ENCODE results near the gene ADAT1.

Gene ADAT1

DNA sequence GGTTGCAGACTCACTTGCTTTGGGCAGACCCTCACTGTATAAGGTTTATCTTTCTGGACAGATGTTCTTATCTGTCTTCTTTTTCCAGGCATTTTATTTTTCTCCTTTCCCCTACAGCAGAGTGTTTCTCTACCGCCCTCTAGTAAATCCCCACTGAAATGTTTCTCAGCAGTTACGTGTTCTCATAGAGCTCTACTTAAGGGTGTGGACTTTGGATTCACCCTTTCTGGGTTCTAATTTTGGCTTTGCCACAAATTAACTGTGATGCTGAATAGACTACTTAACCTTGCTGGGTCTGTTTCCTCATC lies 2.0 kb downstream of the ADAT1 start:
- no peak overlapping the region for H3K4me3 ChIP-seq (replicated peaks; ENCODE audit: low read depth, low read length)
- TF ChIP-seq, protein P1, sequence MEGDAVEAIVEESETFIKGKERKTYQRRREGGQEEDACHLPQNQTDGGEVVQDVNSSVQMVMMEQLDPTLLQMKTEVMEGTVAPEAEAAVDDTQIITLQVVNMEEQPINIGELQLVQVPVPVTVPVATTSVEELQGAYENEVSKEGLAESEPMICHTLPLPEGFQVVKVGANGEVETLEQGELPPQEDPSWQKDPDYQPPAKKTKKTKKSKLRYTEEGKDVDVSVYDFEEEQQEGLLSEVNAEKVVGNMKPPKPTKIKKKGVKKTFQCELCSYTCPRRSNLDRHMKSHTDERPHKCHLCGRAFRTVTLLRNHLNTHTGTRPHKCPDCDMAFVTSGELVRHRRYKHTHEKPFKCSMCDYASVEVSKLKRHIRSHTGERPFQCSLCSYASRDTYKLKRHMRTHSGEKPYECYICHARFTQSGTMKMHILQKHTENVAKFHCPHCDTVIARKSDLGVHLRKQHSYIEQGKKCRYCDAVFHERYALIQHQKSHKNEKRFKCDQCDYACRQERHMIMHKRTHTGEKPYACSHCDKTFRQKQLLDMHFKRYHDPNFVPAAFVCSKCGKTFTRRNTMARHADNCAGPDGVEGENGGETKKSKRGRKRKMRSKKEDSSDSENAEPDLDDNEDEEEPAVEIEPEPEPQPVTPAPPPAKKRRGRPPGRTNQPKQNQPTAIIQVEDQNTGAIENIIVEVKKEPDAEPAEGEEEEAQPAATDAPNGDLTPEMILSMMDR (IDR thresholded peaks at IDR 0.05; ENCODE audit: low read length, missing control alignments) = peak; percentile 74
- peak; percentile 63 for DNase-seq (ENCODE audit: low read depth)

- TF ChIP-seq, protein P1 (IDR thresholded peaks at IDR 0.05; ENCODE audit: low read length, missing control alignments) = no peak
- H3K4me3 ChIP-seq (replicated peaks; ENCODE audit: low read depth, low read length) = no peak overlapping the region
- no peak for DNase-seq (ENCODE audit: low read depth)
Measured at GRCh38 chr16:75620326-75621169, 2.5 kb downstream of the ADAT1 start.

DNA sequence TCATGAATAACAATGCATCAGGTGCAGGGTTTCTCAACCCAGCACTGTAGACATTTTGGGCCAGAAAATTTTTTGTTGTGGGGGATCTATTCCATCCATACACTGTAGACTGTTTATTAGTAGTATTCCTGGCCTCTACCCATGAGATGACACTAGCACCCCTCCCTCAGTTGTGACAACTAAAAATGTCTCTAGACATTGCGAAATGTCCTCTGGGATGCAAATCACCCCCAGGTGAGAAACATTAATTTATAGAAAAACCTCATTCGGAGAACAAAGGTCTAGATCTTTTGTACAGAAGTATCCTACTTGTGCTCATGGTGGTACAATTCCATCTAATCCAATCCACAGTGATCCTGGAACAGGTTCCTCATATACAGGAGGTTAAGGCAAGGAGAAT lies 4.3 kb downstream of the ADAT1 start:
- no peak overlapping the region for H3K4me3 ChIP-seq (replicated peaks; ENCODE audit: low read depth, low read length)
- no peak for DNase-seq (ENCODE audit: low read depth)
- TF ChIP-seq, protein P1 (IDR thresholded peaks at IDR 0.05; ENCODE audit: low read length, missing control alignments) = no peak

DNA sequence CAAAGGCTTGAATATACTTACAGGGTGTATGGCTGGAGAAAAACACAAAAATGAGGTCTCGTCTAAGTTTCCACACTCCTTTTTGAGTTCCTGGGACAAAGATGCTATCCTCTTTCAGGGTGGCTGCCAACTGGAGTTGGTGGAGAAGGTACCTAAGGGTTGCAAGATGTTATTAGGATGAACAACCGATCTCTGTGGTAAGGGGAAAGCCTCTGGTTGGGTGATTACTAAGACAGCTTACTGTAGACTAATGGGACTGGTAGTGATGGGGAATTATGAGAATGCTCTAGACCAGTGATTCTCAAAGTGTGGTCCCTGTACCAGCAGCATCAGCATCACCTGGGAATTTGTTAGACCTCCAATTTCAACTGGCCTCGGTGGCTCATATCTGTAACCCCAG lies 6.0 kb downstream of the ADAT1 start:
- H3K4me3 ChIP-seq (replicated peaks; ENCODE audit: low read depth, low read length) = no peak overlapping the region
- TF ChIP-seq, protein P1 (IDR thresholded peaks at IDR 0.05; ENCODE audit: low read length, missing control alignments) = no peak
- DNase-seq (ENCODE audit: low read depth) = no peak

GRCh38 chr16:75616521-75617010 lies 6.5 kb downstream of the ADAT1 start:
- TF ChIP-seq, protein P1 (IDR thresholded peaks at IDR 0.05; ENCODE audit: low read length, missing control alignments) = no peak
- DNase-seq (ENCODE audit: low read depth) = no peak
- H3K4me3 ChIP-seq (replicated peaks; ENCODE audit: low read depth, low read length) = no peak overlapping the region

DNA sequence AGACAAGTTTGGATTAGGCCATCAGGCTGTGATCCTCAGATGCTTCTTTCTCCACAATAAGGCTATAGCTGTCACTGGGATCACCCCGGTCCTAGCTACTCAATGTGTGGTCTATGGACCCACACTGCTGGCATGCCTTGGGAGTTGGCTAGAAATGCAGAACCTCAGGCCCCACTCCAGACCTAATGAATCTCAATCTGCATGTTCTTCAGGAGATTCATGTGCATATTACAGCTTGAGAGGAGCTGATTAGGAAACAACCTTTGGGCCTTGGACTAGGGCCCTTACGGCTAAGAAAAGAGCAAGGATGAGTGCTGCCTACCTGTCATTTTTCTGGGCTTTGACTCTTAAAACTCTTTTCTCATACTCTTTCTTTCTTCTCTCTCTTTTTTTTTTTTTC lies 7.5 kb downstream of the ADAT1 start:
- no peak for DNase-seq (ENCODE audit: low read depth)
- H3K4me3 ChIP-seq (replicated peaks; ENCODE audit: low read depth, low read length) = no peak overlapping the region
- TF ChIP-seq, protein P1 (IDR thresholded peaks at IDR 0.05; ENCODE audit: low read length, missing control alignments) = no peak

All from fibroblast of pulmonary artery (primary cell).